Measurements from ENCODE around the gene TKT.

The TKT gene

DNA sequence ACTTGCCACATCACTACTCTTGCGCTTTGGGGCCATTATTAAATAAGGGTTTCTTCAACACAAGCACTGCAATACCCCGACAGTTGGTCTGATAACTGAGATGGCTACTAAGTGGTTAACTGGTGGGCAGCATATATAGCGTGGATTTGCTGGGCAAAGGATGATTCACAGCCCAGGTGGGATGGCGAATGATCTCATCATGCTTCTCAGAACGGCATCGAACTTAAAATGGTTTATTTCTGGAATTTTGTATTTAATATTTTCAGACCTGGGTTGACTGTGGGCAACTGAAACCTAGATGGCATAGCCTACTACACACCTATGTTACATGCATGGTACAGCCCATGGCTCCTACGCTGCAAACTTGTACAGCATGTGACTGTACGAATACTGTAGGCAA, 26.8 kb upstream of the TKT start:
- TF ChIP-seq SIN3A (IDR thresholded peaks at IDR 0.05; ENCODE audit: borderline replicate concordance, insufficient read depth, low read length) = no peak
- no peak for TF ChIP-seq FOXP2 (optimal IDR thresholded peaks at IDR 0.05; ENCODE audit: borderline replicate concordance, extremely low read depth, extremely low read length, insufficient read depth)
- TF ChIP-seq, protein P1, sequence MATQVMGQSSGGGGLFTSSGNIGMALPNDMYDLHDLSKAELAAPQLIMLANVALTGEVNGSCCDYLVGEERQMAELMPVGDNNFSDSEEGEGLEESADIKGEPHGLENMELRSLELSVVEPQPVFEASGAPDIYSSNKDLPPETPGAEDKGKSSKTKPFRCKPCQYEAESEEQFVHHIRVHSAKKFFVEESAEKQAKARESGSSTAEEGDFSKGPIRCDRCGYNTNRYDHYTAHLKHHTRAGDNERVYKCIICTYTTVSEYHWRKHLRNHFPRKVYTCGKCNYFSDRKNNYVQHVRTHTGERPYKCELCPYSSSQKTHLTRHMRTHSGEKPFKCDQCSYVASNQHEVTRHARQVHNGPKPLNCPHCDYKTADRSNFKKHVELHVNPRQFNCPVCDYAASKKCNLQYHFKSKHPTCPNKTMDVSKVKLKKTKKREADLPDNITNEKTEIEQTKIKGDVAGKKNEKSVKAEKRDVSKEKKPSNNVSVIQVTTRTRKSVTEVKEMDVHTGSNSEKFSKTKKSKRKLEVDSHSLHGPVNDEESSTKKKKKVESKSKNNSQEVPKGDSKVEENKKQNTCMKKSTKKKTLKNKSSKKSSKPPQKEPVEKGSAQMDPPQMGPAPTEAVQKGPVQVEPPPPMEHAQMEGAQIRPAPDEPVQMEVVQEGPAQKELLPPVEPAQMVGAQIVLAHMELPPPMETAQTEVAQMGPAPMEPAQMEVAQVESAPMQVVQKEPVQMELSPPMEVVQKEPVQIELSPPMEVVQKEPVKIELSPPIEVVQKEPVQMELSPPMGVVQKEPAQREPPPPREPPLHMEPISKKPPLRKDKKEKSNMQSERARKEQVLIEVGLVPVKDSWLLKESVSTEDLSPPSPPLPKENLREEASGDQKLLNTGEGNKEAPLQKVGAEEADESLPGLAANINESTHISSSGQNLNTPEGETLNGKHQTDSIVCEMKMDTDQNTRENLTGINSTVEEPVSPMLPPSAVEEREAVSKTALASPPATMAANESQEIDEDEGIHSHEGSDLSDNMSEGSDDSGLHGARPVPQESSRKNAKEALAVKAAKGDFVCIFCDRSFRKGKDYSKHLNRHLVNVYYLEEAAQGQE (IDR thresholded peaks at IDR 0.05; ENCODE audit: insufficient read depth in 1 of 2, low read depth in 2 of 2, low read length in 2 of 2) = no peak
- TF ChIP-seq POLR2AphosphoS5 (IDR thresholded peaks at IDR 0.05; ENCODE audit: low read depth, low read length) = no peak
- TF ChIP-seq TAF1 (IDR thresholded peaks at IDR 0.05; ENCODE audit: borderline replicate concordance, insufficient read depth, low read length) = no peak

DNA sequence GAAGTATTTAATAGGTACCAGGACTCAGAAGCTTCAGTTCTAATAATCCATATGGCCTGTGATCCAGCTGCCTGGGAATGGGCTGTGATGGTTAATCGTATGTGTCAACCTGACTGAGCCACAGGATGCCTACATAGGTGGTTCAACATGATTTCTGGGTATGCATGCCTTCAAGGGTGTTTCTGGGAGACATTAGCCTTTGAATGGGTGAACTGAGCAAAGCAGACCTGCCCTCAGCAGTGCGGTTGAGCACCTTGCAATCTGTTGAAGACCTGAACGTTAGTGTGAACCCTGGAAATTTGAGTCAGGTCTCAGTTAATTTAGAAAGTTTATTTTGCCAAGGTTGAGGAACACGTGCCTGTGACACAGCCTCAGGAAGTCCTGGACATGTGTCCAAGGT, 22.8 kb upstream of the TKT start:
- no peak for TF ChIP-seq FOXP2 (optimal IDR thresholded peaks at IDR 0.05; ENCODE audit: borderline replicate concordance, extremely low read depth, extremely low read length, insufficient read depth)
- no peak for TF ChIP-seq POLR2AphosphoS5 (IDR thresholded peaks at IDR 0.05; ENCODE audit: low read depth, low read length)
- no peak for TF ChIP-seq SIN3A (IDR thresholded peaks at IDR 0.05; ENCODE audit: borderline replicate concordance, insufficient read depth, low read length)
- no peak for TF ChIP-seq TAF1 (IDR thresholded peaks at IDR 0.05; ENCODE audit: borderline replicate concordance, insufficient read depth, low read length)
- TF ChIP-seq, protein P1 (IDR thresholded peaks at IDR 0.05; ENCODE audit: insufficient read depth in 1 of 2, low read depth in 2 of 2, low read length in 2 of 2) = no peak

DNA sequence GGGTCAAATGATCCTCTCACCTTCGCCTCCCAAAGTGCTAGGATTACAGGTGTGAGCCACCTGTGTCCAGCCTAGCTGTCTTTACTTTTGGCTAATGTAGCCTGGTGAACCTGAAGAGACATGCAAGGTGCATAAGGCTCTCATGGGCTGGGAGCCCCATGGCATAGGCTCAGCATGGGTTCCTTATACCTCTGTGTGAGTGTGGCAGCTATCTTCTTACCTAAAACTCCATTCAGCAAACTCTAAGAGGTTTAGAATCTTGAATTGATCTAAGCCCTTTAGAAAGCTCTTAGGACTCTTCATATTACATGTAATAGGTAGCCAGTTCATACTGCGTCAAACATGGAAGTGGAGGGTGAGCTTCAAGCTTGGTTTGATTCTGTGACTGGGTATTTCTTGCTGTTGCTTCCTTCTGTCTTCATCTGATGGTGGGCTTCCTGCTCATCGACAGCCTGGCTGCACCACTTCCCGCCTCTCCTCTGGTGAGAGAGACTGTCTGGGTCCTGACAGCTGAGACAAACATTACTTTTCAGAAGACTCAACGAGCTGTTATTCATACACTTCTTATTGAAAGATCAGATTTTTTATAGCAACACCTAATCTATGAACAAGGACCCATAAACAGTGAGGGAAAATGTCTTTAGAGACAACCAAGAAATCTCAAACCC, 19.2 kb upstream of the TKT start:
- TF ChIP-seq, protein P1 (IDR thresholded peaks at IDR 0.05; ENCODE audit: insufficient read depth in 1 of 2, low read depth in 2 of 2, low read length in 2 of 2) = no peak
- TF ChIP-seq POLR2AphosphoS5 (IDR thresholded peaks at IDR 0.05; ENCODE audit: low read depth, low read length) (no peak), FOXP2 (optimal IDR thresholded peaks at IDR 0.05; ENCODE audit: borderline replicate concordance, extremely low read depth, extremely low read length, insufficient read depth) (no peak), SIN3A (IDR thresholded peaks at IDR 0.05; ENCODE audit: borderline replicate concordance, insufficient read depth, low read length) (no peak), TAF1 (IDR thresholded peaks at IDR 0.05; ENCODE audit: borderline replicate concordance, insufficient read depth, low read length) (no peak)

DNA sequence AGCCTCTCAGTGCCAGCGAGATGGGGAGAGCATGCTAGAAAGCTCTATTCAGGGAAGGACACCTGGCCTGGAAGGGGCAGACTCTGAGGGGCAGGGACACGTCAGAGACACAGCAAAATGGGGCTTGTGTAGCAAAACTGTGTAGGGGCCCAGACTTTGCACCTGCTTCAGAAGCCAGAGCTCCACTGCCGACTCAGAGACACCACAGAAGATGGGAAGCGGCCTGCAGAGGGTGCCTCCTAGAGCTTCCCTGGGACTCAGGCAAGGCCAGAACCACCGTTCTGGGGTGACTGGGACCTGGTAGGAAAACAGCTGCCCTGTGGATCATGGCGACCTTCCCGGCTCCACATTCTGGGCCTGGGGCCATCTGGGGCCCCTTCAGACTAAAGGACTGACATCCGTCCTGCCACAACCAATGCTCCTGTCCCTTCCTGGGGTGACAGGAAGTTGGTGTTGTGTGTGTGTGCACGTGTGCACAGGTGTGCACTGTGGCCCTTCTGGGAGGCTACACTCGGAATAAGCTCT, 17.4 kb upstream of the TKT start:
- TF ChIP-seq SIN3A (IDR thresholded peaks at IDR 0.05; ENCODE audit: borderline replicate concordance, insufficient read depth, low read length) (no peak), FOXP2 (optimal IDR thresholded peaks at IDR 0.05; ENCODE audit: borderline replicate concordance, extremely low read depth, extremely low read length, insufficient read depth) (no peak), POLR2AphosphoS5 (IDR thresholded peaks at IDR 0.05; ENCODE audit: low read depth, low read length) (no peak), TAF1 (IDR thresholded peaks at IDR 0.05; ENCODE audit: borderline replicate concordance, insufficient read depth, low read length) (no peak)
- TF ChIP-seq, protein P1 (IDR thresholded peaks at IDR 0.05; ENCODE audit: insufficient read depth in 1 of 2, low read depth in 2 of 2, low read length in 2 of 2) = no peak
